HuH-7 (cell line): ENCODE measurements around the gene IPO9.
"Not testable (repeated sequence)": the region's sequence is repeated elsewhere in the genome, so short reads cannot be mapped to it uniquely, and the experiment has no call there.

ENCODE experiments used
- DNase-seq: peaks from one replicate; pipeline ENCODE4 v3.0.0; 2011; ENCODE audit warnings: low spot score

Gene IPO9

GRCh38 chr1:201809876-201810275 is 19.1 kb upstream of the IPO9 start:
- no peak for DNase-seq

- DNase-seq = no peak
Measured at GRCh38 chr1:201810466-201811216, 18.3 kb upstream of the IPO9 start.

- DNase-seq = no peak
Measured at GRCh38 chr1:201813226-201813625, 15.7 kb upstream of the IPO9 start.

GRCh38 chr1:201816309-201816854 is 12.6 kb upstream of the IPO9 start:
- DNase-seq = no peak

GRCh38 chr1:201818971-201819750 is 9.8 kb upstream of the IPO9 start:
- DNase-seq = no peak

- DNase-seq = no peak
Measured at GRCh38 chr1:201820413-201820812, 8.5 kb upstream of the IPO9 start.

GRCh38 chr1:201825245-201825644 is 3.7 kb upstream of the IPO9 start:
- no peak for DNase-seq

- DNase-seq = no peak
Measured at GRCh38 chr1:201826830-201827229, 2.1 kb upstream of the IPO9 start.

GRCh38 chr1:201827321-201828216 is 1.4 kb upstream of the IPO9 start:
- no peak for DNase-seq

- no peak for DNase-seq
Measured at GRCh38 chr1:201828217-201828819, 639 bp upstream of the IPO9 start.

GRCh38 chr1:201831371-201831770 is 2.4 kb downstream of the IPO9 start:
- no peak for DNase-seq

GRCh38 chr1:201834621-201835020 is 5.7 kb downstream of the IPO9 start:
- DNase-seq = no peak

- DNase-seq = no peak
Measured at GRCh38 chr1:201838381-201838780, 9.4 kb downstream of the IPO9 start.

GRCh38 chr1:201839089-201839488 is 10.1 kb downstream of the IPO9 start:
- not testable (repeated sequence) for DNase-seq

GRCh38 chr1:201840055-201840454 is 11.1 kb downstream of the IPO9 start:
- DNase-seq = no peak

GRCh38 chr1:201840490-201840889 is 11.5 kb downstream of the IPO9 start:
- DNase-seq = no peak

GRCh38 chr1:201841265-201841912 is 12.4 kb downstream of the IPO9 start:
- no peak for DNase-seq

- DNase-seq = no peak
Measured at GRCh38 chr1:201842472-201843027, 13.6 kb downstream of the IPO9 start.

- no peak for DNase-seq
Measured at GRCh38 chr1:201845331-201846083, 16.6 kb downstream of the IPO9 start.

GRCh38 chr1:201847150-201847549 is 18.2 kb downstream of the IPO9 start:
- DNase-seq = no peak
